CD4-positive, alpha-beta T cell (primary cell): ENCODE measurements around the gene CXorf66. TPM values are rescaled to one million over a fixed set of nuclear protein-coding genes. Genes with fewer than 3 reads are reported as not detected.

Source experiments
- ATAC-seq: fragments of 200-7000 bp; cut with Tn5 transposase; one replicate; pipeline ENCODE4 v1.10.0; 2022; ENCODE audit warnings: mild to moderate bottlenecking; ENCODE audit not compliant: poor library complexity
- CTCF ChIA-PET: fragments of 350-600 bp; sonication (Branson Sonifier 250); formaldehyde crosslinking; loops from one replicate; lab custom pipeline; 2021; ENCODE audit warnings: antibody characterized with exemption, inconsistent platforms; lab: Charles Lee
- POLR2A ChIA-PET: fragments of 350-600 bp; sonication (Branson Sonifier 250); formaldehyde crosslinking; loops from one replicate; lab custom pipeline; 2021; ENCODE audit warnings: antibody characterized with exemption, inconsistent platforms; lab: Charles Lee
- DNase-seq, 14 experiments: peaks; one replicate each; pipeline ENCODE4 v3.0.0-alpha.2; 2013 to 2020; ENCODE audit warnings: mixed read lengths in 2 of 14
- H3K27ac ChIP-seq, 2 donors: one replicate each; pipeline versions ENCODE4 v1.5.1 to v1.7.0; 2013; ENCODE audit warnings: low read length in 2 of 2, low read depth in 1 of 2, mild to moderate bottlenecking in 1 of 2
- H3K27me3 ChIP-seq, 2 experiments: 1 replicate in 1 of 2; 2 replicates in 1 of 2; pipeline versions ENCODE4 v1.6.1 to v1.7.0; 2013; ENCODE audit warnings: low read length in 2 of 2, control low read depth in 1 of 2, mild to moderate bottlenecking in 1 of 2, moderate library complexity in 1 of 2; ENCODE audit not compliant: insufficient read depth in 2 of 2, control insufficient read depth in 1 of 2
- H3K36me3 ChIP-seq: one replicate; pipeline ENCODE4 v1.6.1; 2013; ENCODE audit warnings: low read length, control low read depth; ENCODE audit not compliant: insufficient read depth
- H3K4me1 ChIP-seq: one replicate; pipeline ENCODE4 v1.6.1; 2013; ENCODE audit warnings: low read length, control low read depth; ENCODE audit not compliant: insufficient read depth
- H3K4me3 ChIP-seq: one replicate; pipeline ENCODE4 v1.5.1; 2013; ENCODE audit warnings: mild to moderate bottlenecking, low read length, moderate library complexity
- H3K9me3 ChIP-seq, 2 experiments: 1 replicate in 1 of 2; 2 replicates in 1 of 2; pipeline versions ENCODE4 v1.6.1 to v1.7.0; 2013; ENCODE audit warnings: low read length in 2 of 2, mild to moderate bottlenecking in 2 of 2, control low read depth in 1 of 2, moderate library complexity in 1 of 2; ENCODE audit not compliant: control insufficient read depth in 1 of 2, insufficient read depth in 1 of 2
- H3K27ac Mint-ChIP-seq: one replicate; pipeline ENCODE4 v1.8.0; 2020; ENCODE audit warnings: mixed read lengths
- H3K27me3 Mint-ChIP-seq: one replicate; pipeline ENCODE4 v1.8.0; 2021; ENCODE audit warnings: mixed read lengths
- H3K36me3 Mint-ChIP-seq: one replicate; pipeline ENCODE4 v1.8.0; 2021; ENCODE audit warnings: low read depth, mixed read lengths
- H3K4me1 Mint-ChIP-seq: one replicate; pipeline ENCODE4 v1.8.0; 2021; ENCODE audit warnings: low read depth, mixed read lengths
- H3K4me3 Mint-ChIP-seq: one replicate; pipeline ENCODE4 v1.8.0; 2020; ENCODE audit warnings: mild to moderate bottlenecking, mixed read lengths
- H3K9me3 Mint-ChIP-seq: one replicate; pipeline ENCODE4 v1.8.0; 2020; ENCODE audit warnings: mixed read lengths
- intact Hi-C, 2 experiments: fragments of 100-400 bp; cut with DNase I in 1 of 2; cut with micrococcal nuclease in 1 of 2; formaldehyde crosslinking; loops; one replicate each; pipeline versions ENCODE4 v1.15.1 to v1.9.0; 2023 to 2025; cut with DNase I, micrococcal nuclease
- microRNA-seq: library from miRNA; unstranded; fragments of <30 nt; microRNA quantifications from one replicate; pipeline ENCODE4 v1.2.0, GENCODE V29; 2021; ENCODE audit warnings: borderline microRNAs expressed, borderline replicate concordance
- total RNA-seq, 174 experiments: library from RNA in 2 of 174; stranded (reverse) in 2 of 174; gene quantifications; one replicate each; pipeline ENCODE4 v1.2.3 and lab custom pipeline; 2021 to 2026
- TF ChIP-seq, protein P1 (sequence below): fragments of 200-600 bp; IDR thresholded peaks from one replicate; pipeline ENCODE4 v1.8.0; 2022; ENCODE audit warnings: antibody characterized with exemption, mild to moderate bottlenecking

Gene CXorf66
- total RNA-seq, 2 experiments from 2014 or later = not detected

DNA sequence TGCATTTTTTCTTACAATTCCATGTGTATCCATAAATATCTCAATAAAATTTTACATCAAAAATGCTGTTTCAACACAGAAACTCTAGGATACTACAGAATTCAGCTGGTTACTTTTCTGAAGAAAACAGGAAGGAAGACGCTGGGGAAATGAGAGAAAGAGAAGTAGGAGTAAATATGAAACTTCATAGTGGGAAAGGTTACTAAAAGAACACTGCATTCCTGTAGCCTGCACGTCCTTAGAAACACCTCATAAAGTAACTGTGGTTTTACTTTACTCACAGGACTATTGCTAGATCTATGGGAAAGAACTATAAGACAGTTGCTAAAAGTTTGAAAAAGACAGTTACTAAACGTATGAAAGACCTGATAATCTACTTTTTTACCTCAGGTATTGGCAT is 55.6 kb downstream of the CXorf66 start:
- no peaks in the 10 kb centered on the region for H3K27me3 Mint-ChIP-seq
- POLR2A ChIA-PET = no interaction called here
- TF ChIP-seq, protein P1, sequence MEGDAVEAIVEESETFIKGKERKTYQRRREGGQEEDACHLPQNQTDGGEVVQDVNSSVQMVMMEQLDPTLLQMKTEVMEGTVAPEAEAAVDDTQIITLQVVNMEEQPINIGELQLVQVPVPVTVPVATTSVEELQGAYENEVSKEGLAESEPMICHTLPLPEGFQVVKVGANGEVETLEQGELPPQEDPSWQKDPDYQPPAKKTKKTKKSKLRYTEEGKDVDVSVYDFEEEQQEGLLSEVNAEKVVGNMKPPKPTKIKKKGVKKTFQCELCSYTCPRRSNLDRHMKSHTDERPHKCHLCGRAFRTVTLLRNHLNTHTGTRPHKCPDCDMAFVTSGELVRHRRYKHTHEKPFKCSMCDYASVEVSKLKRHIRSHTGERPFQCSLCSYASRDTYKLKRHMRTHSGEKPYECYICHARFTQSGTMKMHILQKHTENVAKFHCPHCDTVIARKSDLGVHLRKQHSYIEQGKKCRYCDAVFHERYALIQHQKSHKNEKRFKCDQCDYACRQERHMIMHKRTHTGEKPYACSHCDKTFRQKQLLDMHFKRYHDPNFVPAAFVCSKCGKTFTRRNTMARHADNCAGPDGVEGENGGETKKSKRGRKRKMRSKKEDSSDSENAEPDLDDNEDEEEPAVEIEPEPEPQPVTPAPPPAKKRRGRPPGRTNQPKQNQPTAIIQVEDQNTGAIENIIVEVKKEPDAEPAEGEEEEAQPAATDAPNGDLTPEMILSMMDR = no peak
- H3K36me3 ChIP-seq = no peaks in the 10 kb centered on the region
- no peaks in the 10 kb centered on the region for H3K27me3 ChIP-seq
- no peak overlapping the region for H3K27ac Mint-ChIP-seq
- H3K4me1 Mint-ChIP-seq = peaks cover 53% of the 10 kb centered on the region
- H3K9me3 Mint-ChIP-seq = no peaks in the 10 kb centered on the region
- peaks cover 2% of the 10 kb centered on the region for H3K36me3 Mint-ChIP-seq
- DNase-seq (no peak), ATAC-seq (no peak)
- CTCF ChIA-PET = no interaction called here
- no peaks in the 10 kb centered on the region for H3K9me3 ChIP-seq
- no peak overlapping the region for H3K4me3 ChIP-seq
- intact Hi-C loops = no loop called here
- H3K27ac ChIP-seq = no peak overlapping the region
- H3K4me3 Mint-ChIP-seq = no peak overlapping the region
- no peaks in the 10 kb centered on the region for H3K4me1 ChIP-seq

DNA sequence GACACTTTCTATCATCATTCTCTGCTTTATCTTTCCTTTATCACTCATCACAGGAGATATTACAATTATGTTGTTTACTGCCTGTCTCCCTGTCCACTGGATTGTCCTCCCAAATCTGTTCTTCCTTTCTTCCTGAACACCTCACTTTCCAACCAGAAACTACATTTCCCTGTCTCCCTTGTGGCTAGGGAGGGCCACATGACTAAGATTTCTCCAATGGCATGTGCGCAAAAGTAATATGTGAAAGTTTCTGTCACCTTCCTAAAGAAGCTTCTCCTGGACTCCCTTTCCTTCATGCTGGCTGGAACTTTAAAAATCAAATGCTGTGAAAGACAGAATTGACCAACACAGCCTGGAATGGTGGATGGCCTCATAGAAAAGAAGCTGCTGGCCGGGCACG is 58.2 kb downstream of the CXorf66 start:
- no peaks in the 10 kb centered on the region for H3K27me3 ChIP-seq
- H3K27ac Mint-ChIP-seq = no peak overlapping the region
- TF ChIP-seq, protein P1 = no peak
- peaks cover 5% of the 10 kb centered on the region for H3K36me3 Mint-ChIP-seq
- DNase-seq (no peak), ATAC-seq (no peak)
- no peaks in the 10 kb centered on the region for H3K27me3 Mint-ChIP-seq
- no peaks in the 10 kb centered on the region for H3K4me1 ChIP-seq
- CTCF ChIA-PET = no interaction called here
- no peaks in the 10 kb centered on the region for H3K9me3 Mint-ChIP-seq
- no peak overlapping the region for H3K4me3 ChIP-seq
- H3K4me3 Mint-ChIP-seq = no peak overlapping the region
- intact Hi-C loops = no loop called here
- H3K4me1 Mint-ChIP-seq = peaks cover 50% of the 10 kb centered on the region
- no peaks in the 10 kb centered on the region for H3K36me3 ChIP-seq
- H3K27ac ChIP-seq = no peak overlapping the region
- H3K9me3 ChIP-seq = no peaks in the 10 kb centered on the region
- POLR2A ChIA-PET = no interaction called here

DNA sequence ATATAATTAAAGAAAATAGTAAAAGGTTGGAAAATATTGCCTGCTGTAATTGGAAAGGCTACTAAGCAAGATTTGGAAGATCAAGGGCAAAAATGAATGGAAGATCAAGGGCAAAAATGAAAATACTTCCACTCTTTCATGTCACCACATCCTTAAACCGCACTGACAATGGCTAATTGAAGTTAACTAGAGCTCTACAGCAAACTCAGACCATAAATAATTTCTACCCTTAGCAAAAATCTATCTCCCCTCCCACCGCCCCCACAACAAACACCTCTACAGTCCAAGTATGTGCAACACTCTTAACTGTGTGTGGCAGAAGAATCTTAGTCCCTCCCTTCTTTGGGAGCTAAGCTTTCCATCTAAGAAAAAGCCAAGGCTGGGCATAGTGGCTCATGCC is 59.6 kb downstream of the CXorf66 start:
- ChIA-PET POLR2A (no interaction called here), CTCF (no interaction called here)
- Mint-ChIP-seq H3K4me1 (peaks cover 40% of the 10 kb centered on the region), H3K4me3 (no peak overlapping the region), H3K9me3 (no peaks in the 10 kb centered on the region), H3K27me3 (no peaks in the 10 kb centered on the region), H3K36me3 (peaks cover 5% of the 10 kb centered on the region), H3K27ac (no peak overlapping the region)
- peak in 1 of 14 experiments; percentile 1 for DNase-seq
- Histone ChIP-seq H3K4me1 (no peaks in the 10 kb centered on the region), H3K9me3 (no peaks in the 10 kb centered on the region), H3K27ac (no peak overlapping the region), H3K4me3 (no peak overlapping the region), H3K27me3 (no peaks in the 10 kb centered on the region), H3K36me3 (no peaks in the 10 kb centered on the region)
- no peak for ATAC-seq
- TF ChIP-seq, protein P1 = no peak
- intact Hi-C loops = no loop called here

Small RNAs within 50 kb of the gene (microRNA-seq; reads per million reads assigned to microRNA genes)
- gene MIR505 = 73.6 reads per million, percentile 63 among the genes with 10 or more reads in this experiment

Other genes starting within 250 kb of the CXorf66 start
- 10 to 100 TPM; 15.2 to 18.2 TPM for gene ATP11C, start 32.5 kb downstream of the CXorf66 start, total RNA-seq